ENCODE data around the gene DRD2. TPM values are rescaled to one million over a fixed set of nuclear protein-coding genes. Genes with fewer than 3 reads are reported as not detected.

Gene DRD2
- total and polyA plus RNA-seq, 4 donors = not detected

DNA sequence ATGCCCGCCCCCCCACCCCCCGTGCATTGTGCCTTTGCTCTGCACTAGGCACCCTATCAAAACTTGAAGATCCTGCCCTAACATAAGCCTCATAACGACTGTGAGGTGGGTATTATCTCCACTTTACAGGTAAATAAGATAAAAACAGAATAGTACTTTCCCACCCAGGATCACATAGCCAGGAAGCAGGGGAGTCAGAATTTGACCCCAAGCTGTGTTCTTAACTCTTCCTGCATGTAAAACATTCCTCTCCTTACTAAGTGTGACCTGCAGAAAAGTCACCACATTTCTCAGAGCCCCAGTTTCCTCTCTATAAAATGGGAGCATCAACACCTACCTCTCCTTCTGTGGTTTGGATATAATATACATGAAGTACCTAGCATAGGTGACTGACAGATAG is 105.8 kb downstream of the DRD2 start:
- WGBS = 83% methylated on average over 3 of the region's 3 CpGs
- DNase-seq (ENCODE audit: low spot score) = no peak
- no peaks in the 10 kb centered on the region for H3K27me3 ChIP-seq (ENCODE audit: control insufficient read depth in 4 of 4, insufficient read depth in 4 of 4, low read length in 3 of 4)
- no peak for TF ChIP-seq FOXA1 (IDR thresholded peaks at IDR 0.05)
- TF ChIP-seq, protein P1, sequence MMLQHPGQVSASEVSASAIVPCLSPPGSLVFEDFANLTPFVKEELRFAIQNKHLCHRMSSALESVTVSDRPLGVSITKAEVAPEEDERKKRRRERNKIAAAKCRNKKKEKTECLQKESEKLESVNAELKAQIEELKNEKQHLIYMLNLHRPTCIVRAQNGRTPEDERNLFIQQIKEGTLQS (IDR thresholded peaks at IDR 0.05) = no peak
- TF ChIP-seq, protein P2, sequence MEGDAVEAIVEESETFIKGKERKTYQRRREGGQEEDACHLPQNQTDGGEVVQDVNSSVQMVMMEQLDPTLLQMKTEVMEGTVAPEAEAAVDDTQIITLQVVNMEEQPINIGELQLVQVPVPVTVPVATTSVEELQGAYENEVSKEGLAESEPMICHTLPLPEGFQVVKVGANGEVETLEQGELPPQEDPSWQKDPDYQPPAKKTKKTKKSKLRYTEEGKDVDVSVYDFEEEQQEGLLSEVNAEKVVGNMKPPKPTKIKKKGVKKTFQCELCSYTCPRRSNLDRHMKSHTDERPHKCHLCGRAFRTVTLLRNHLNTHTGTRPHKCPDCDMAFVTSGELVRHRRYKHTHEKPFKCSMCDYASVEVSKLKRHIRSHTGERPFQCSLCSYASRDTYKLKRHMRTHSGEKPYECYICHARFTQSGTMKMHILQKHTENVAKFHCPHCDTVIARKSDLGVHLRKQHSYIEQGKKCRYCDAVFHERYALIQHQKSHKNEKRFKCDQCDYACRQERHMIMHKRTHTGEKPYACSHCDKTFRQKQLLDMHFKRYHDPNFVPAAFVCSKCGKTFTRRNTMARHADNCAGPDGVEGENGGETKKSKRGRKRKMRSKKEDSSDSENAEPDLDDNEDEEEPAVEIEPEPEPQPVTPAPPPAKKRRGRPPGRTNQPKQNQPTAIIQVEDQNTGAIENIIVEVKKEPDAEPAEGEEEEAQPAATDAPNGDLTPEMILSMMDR (IDR thresholded peaks at IDR 0.05; ENCODE audit: low read depth, low read length, missing input control) = no peak
- TF ChIP-seq SP1 (IDR thresholded peaks at IDR 0.05) = no peak
- no peak for TF ChIP-seq JUND (IDR thresholded peaks at IDR 0.05)
- TF ChIP-seq EGR1 (IDR thresholded peaks at IDR 0.05; ENCODE audit: low read depth in 2 of 2) = no peak
- TF ChIP-seq MAX (IDR thresholded peaks at IDR 0.05) = no peak
- TF ChIP-seq GABPA (IDR thresholded peaks at IDR 0.05 in 1 of 2, conservative IDR thresholded peaks at IDR 0.05 in 1 of 2) = no peak
- TF ChIP-seq TAF1 (conservative IDR thresholded peaks at IDR 0.05) = no peak
- TF ChIP-seq NR2F2 (IDR thresholded peaks at IDR 0.05) = no peak
- no peak for TF ChIP-seq RXRA (IDR thresholded peaks at IDR 0.05)
- TF ChIP-seq HNF4A (conservative IDR thresholded peaks at IDR 0.05) = no peak
- H3K9me3 ChIP-seq (ENCODE audit: control insufficient read depth in 4 of 4, low read length in 3 of 4) = no peaks in the 10 kb centered on the region
- H3K9ac ChIP-seq (ENCODE audit: low read depth in 1 of 2, low read length in 2 of 2) = no peak overlapping the region
- H3K4me1 ChIP-seq (ENCODE audit: control insufficient read depth in 4 of 4, insufficient read depth in 4 of 4, low read length in 3 of 4) = no peaks in the 10 kb centered on the region
- H3K4me3 ChIP-seq (ENCODE audit: low read depth in 1 of 3, low read length in 3 of 3) = no peak overlapping the region
- no peak overlapping the region for H3K27ac ChIP-seq (ENCODE audit: low read depth in 1 of 2, low read length in 2 of 2)
- peaks cover 0 to 16% (median 7%) of the 10 kb centered on the region in 4 donors for H3K36me3 ChIP-seq (ENCODE audit: control insufficient read depth in 4 of 4, insufficient read depth in 3 of 4, low read depth in 1 of 4, low read length in 3 of 4)

DNA sequence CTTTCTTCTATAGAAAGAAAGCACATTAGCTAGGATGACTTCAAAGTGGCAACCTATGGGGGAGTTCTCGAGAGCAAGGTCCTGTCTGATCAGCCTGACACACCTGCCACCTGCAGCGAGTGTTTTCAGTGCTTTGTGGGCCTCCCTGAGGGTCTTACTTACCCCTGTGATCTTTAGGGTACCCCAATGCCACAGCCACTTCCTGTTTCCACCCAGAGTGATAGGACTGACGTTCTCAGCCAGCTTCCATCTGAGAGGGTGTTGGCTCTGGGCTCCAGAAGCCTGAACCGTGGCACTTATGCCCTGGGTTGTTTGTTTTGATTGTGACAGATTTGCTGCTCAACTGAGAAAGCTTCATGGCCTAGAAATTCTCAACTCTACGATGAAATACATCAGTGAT is 109.3 kb downstream of the DRD2 start:
- Histone ChIP-seq H3K9ac (ENCODE audit: low read depth in 1 of 2, low read length in 2 of 2) (no peak overlapping the region), H3K4me1 (ENCODE audit: control insufficient read depth in 4 of 4, insufficient read depth in 4 of 4, low read length in 3 of 4) (no peaks in the 10 kb centered on the region), H3K27me3 (ENCODE audit: control insufficient read depth in 4 of 4, insufficient read depth in 4 of 4, low read length in 3 of 4) (no peaks in the 10 kb centered on the region), H3K9me3 (ENCODE audit: control insufficient read depth in 4 of 4, low read length in 3 of 4) (no peaks in the 10 kb centered on the region), H3K27ac (ENCODE audit: low read depth in 1 of 2, low read length in 2 of 2) (no peak overlapping the region), H3K36me3 (ENCODE audit: control insufficient read depth in 4 of 4, insufficient read depth in 3 of 4, low read depth in 1 of 4, low read length in 3 of 4) (peaks cover 0 to 34% (median 15%) of the 10 kb centered on the region in 4 donors), H3K4me3 (ENCODE audit: low read depth in 1 of 3, low read length in 3 of 3) (no peak overlapping the region)
- no peak for DNase-seq (ENCODE audit: low spot score)
- TF ChIP-seq FOXA2 (IDR thresholded peaks at IDR 0.05) (no peak), HNF4G (IDR thresholded peaks at IDR 0.05) (no peak), SP1 (IDR thresholded peaks at IDR 0.05) (no peak), ZBTB33 (IDR thresholded peaks at IDR 0.05) (no peak), REST (IDR thresholded peaks at IDR 0.05) (no peak), RXRA (IDR thresholded peaks at IDR 0.05) (no peak), EGR1 (IDR thresholded peaks at IDR 0.05; ENCODE audit: low read depth in 2 of 2) (no peak), RAD21 (IDR thresholded peaks at IDR 0.05) (no peak), MAX (IDR thresholded peaks at IDR 0.05) (no peak), NR2F2 (IDR thresholded peaks at IDR 0.05) (no peak)
- TF ChIP-seq, protein P2 (IDR thresholded peaks at IDR 0.05; ENCODE audit: low read depth, low read length, missing input control) = no peak
- TF ChIP-seq, protein P1 (IDR thresholded peaks at IDR 0.05) = no peak
- 73% methylated on average over 5 of the region's 5 CpGs for WGBS
